Gastrocnemius medialis (tissue), 4 donors: ENCODE measurements around the gene LAP3.

Experiments used
- POLR2A ChIP-seq, 2 donors: fragments of 450-650 bp; IDR thresholded peaks; one replicate each; pipeline ENCODE4 v1.6.1; 2017; ENCODE audit warnings: antibody characterized with exemption in 2 of 2, mild to moderate bottlenecking in 2 of 2, moderate library complexity in 2 of 2
- TF ChIP-seq, protein P1 (sequence below), 5 experiments: fragments of 450-650 bp in 3 of 5; fragments of 200-600 bp in 2 of 5; sonication (generic) in 2 of 5; IDR thresholded peaks in 4 of 5; conservative IDR thresholded peaks in 1 of 5; 1 replicate in 4 of 5; 2 replicates in 1 of 5; pipeline ENCODE4 v1.5.1; 2016 to 2019; ENCODE audit warnings: antibody characterized with exemption in 5 of 5, mild to moderate bottlenecking in 3 of 5, moderate library complexity in 3 of 5

GRCh38 chr4:17557880-17558279, 19.1 kb upstream of the LAP3 start:
- TF ChIP-seq, protein P1, sequence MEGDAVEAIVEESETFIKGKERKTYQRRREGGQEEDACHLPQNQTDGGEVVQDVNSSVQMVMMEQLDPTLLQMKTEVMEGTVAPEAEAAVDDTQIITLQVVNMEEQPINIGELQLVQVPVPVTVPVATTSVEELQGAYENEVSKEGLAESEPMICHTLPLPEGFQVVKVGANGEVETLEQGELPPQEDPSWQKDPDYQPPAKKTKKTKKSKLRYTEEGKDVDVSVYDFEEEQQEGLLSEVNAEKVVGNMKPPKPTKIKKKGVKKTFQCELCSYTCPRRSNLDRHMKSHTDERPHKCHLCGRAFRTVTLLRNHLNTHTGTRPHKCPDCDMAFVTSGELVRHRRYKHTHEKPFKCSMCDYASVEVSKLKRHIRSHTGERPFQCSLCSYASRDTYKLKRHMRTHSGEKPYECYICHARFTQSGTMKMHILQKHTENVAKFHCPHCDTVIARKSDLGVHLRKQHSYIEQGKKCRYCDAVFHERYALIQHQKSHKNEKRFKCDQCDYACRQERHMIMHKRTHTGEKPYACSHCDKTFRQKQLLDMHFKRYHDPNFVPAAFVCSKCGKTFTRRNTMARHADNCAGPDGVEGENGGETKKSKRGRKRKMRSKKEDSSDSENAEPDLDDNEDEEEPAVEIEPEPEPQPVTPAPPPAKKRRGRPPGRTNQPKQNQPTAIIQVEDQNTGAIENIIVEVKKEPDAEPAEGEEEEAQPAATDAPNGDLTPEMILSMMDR (IDR thresholded peaks at IDR 0.05 in 4 of 5, conservative IDR thresholded peaks at IDR 0.05 in 1 of 5), result no peak
- TF ChIP-seq POLR2A (IDR thresholded peaks at IDR 0.05), result no peak
